CD4-positive, alpha-beta T cell (primary cell): Measurements from ENCODE around the gene PPP1R13B. TPM values are rescaled to one million over a fixed set of nuclear protein-coding genes. Genes with fewer than 3 reads are reported as not detected.
A peak's percentile ranks its signal among the peaks of the same experiment; 100 is the strongest.

Experiments used
- ATAC-seq: fragments of 200-7000 bp; cut with Tn5 transposase; one replicate; pipeline ENCODE4 v1.10.0; 2022; ENCODE audit warnings: mild to moderate bottlenecking; ENCODE audit not compliant: poor library complexity
- CTCF ChIA-PET: fragments of 350-600 bp; sonication (Branson Sonifier 250); formaldehyde crosslinking; loops from one replicate; lab custom pipeline; 2021; ENCODE audit warnings: antibody characterized with exemption, inconsistent platforms; lab: Charles Lee
- POLR2A ChIA-PET: fragments of 350-600 bp; sonication (Branson Sonifier 250); formaldehyde crosslinking; loops from one replicate; lab custom pipeline; 2021; ENCODE audit warnings: antibody characterized with exemption, inconsistent platforms; lab: Charles Lee
- DNase-seq, 14 experiments: peaks; one replicate each; pipeline ENCODE4 v3.0.0-alpha.2; 2013 to 2020; ENCODE audit warnings: mixed read lengths in 2 of 14
- H3K27ac ChIP-seq, 2 donors: one replicate each; pipeline versions ENCODE4 v1.5.1 to v1.7.0; 2013; ENCODE audit warnings: low read length in 2 of 2, low read depth in 1 of 2, mild to moderate bottlenecking in 1 of 2
- H3K27me3 ChIP-seq, 2 experiments: 1 replicate in 1 of 2; 2 replicates in 1 of 2; pipeline versions ENCODE4 v1.6.1 to v1.7.0; 2013; ENCODE audit warnings: low read length in 2 of 2, control low read depth in 1 of 2, mild to moderate bottlenecking in 1 of 2, moderate library complexity in 1 of 2; ENCODE audit not compliant: insufficient read depth in 2 of 2, control insufficient read depth in 1 of 2
- H3K36me3 ChIP-seq: one replicate; pipeline ENCODE4 v1.6.1; 2013; ENCODE audit warnings: low read length, control low read depth; ENCODE audit not compliant: insufficient read depth
- H3K4me1 ChIP-seq: one replicate; pipeline ENCODE4 v1.6.1; 2013; ENCODE audit warnings: low read length, control low read depth; ENCODE audit not compliant: insufficient read depth
- H3K4me3 ChIP-seq: one replicate; pipeline ENCODE4 v1.5.1; 2013; ENCODE audit warnings: mild to moderate bottlenecking, low read length, moderate library complexity
- H3K9me3 ChIP-seq, 2 experiments: 1 replicate in 1 of 2; 2 replicates in 1 of 2; pipeline versions ENCODE4 v1.6.1 to v1.7.0; 2013; ENCODE audit warnings: low read length in 2 of 2, mild to moderate bottlenecking in 2 of 2, control low read depth in 1 of 2, moderate library complexity in 1 of 2; ENCODE audit not compliant: control insufficient read depth in 1 of 2, insufficient read depth in 1 of 2
- H3K27ac Mint-ChIP-seq: one replicate; pipeline ENCODE4 v1.8.0; 2020; ENCODE audit warnings: mixed read lengths
- H3K27me3 Mint-ChIP-seq: one replicate; pipeline ENCODE4 v1.8.0; 2021; ENCODE audit warnings: mixed read lengths
- H3K36me3 Mint-ChIP-seq: one replicate; pipeline ENCODE4 v1.8.0; 2021; ENCODE audit warnings: low read depth, mixed read lengths
- H3K4me1 Mint-ChIP-seq: one replicate; pipeline ENCODE4 v1.8.0; 2021; ENCODE audit warnings: low read depth, mixed read lengths
- H3K4me3 Mint-ChIP-seq: one replicate; pipeline ENCODE4 v1.8.0; 2020; ENCODE audit warnings: mild to moderate bottlenecking, mixed read lengths
- H3K9me3 Mint-ChIP-seq: one replicate; pipeline ENCODE4 v1.8.0; 2020; ENCODE audit warnings: mixed read lengths
- intact Hi-C, 2 experiments: fragments of 100-400 bp; cut with DNase I in 1 of 2; cut with micrococcal nuclease in 1 of 2; formaldehyde crosslinking; loops; one replicate each; pipeline versions ENCODE4 v1.15.1 to v1.9.0; 2023 to 2025; cut with DNase I, micrococcal nuclease
- total RNA-seq, 174 experiments: library from RNA in 2 of 174; stranded (reverse) in 2 of 174; gene quantifications; one replicate each; pipeline ENCODE4 v1.2.3 and lab custom pipeline; 2021 to 2026
- TF ChIP-seq, protein P1 (sequence below): fragments of 200-600 bp; IDR thresholded peaks from one replicate; pipeline ENCODE4 v1.8.0; 2022; ENCODE audit warnings: antibody characterized with exemption, mild to moderate bottlenecking

PPP1R13B gene
- total RNA-seq, 2 experiments from 2014 or later, result 14.3 to 14.4 TPM

DNA sequence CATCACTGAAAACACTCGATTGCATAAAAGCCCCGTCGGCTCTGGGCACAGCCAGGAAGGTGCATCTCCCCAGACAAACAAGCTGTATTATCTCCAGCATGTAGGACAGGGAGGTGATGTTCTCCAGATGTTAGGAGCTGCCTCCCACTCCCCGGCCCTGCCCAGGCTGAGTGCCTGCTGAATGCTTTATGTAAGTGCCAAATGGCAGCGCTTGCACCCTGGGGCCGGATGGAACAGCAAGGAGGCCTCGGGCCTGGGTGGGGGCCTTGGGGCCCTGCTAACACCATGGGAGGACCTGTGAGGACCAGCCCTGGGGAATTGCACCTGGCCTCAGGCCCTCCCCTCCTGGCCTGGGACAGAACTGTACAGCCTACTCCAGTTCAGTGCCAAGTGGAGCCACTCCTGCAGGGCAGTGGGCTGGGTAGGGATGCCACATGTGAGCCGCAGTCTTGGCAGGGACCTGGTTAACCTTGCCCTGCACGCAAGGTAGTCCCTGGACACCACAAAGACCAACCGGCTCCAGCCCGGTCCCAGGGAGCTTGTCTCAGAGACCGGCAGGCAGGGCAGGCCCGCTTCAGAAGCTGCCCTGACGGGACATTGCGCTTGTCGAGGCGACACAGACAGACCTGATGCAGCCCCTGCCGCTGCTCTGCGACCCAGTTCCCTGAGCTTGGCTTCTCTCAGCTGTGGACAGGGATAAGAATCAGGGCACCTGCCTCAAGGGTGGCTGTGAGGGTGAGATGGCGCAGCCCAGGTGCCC, 35.3 kb upstream of the PPP1R13B start:
- H3K4me3 Mint-ChIP-seq, result no peak overlapping the region
- H3K27me3 Mint-ChIP-seq, result no peaks in the 10 kb centered on the region
- Histone ChIP-seq H3K27me3 (peaks cover 0 to 5% of the 10 kb centered on the region in 2 experiments), H3K36me3 (no peaks in the 10 kb centered on the region), H3K9me3 (no peaks in the 10 kb centered on the region), H3K4me3 (no peak overlapping the region), H3K4me1 (peaks cover 17% of the 10 kb centered on the region), H3K27ac (no peak overlapping the region)
- peaks cover 20% of the 10 kb centered on the region for H3K4me1 Mint-ChIP-seq
- no peak for ATAC-seq
- DNase-seq, result no peak
- ChIA-PET CTCF (no interaction called here), POLR2A (no interaction called here)
- no peak overlapping the region for H3K27ac Mint-ChIP-seq
- H3K9me3 Mint-ChIP-seq, result no peaks in the 10 kb centered on the region
- intact Hi-C loops, result no loop called here
- TF ChIP-seq, protein P1, sequence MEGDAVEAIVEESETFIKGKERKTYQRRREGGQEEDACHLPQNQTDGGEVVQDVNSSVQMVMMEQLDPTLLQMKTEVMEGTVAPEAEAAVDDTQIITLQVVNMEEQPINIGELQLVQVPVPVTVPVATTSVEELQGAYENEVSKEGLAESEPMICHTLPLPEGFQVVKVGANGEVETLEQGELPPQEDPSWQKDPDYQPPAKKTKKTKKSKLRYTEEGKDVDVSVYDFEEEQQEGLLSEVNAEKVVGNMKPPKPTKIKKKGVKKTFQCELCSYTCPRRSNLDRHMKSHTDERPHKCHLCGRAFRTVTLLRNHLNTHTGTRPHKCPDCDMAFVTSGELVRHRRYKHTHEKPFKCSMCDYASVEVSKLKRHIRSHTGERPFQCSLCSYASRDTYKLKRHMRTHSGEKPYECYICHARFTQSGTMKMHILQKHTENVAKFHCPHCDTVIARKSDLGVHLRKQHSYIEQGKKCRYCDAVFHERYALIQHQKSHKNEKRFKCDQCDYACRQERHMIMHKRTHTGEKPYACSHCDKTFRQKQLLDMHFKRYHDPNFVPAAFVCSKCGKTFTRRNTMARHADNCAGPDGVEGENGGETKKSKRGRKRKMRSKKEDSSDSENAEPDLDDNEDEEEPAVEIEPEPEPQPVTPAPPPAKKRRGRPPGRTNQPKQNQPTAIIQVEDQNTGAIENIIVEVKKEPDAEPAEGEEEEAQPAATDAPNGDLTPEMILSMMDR, result no peak
- no peaks in the 10 kb centered on the region for H3K36me3 Mint-ChIP-seq

DNA sequence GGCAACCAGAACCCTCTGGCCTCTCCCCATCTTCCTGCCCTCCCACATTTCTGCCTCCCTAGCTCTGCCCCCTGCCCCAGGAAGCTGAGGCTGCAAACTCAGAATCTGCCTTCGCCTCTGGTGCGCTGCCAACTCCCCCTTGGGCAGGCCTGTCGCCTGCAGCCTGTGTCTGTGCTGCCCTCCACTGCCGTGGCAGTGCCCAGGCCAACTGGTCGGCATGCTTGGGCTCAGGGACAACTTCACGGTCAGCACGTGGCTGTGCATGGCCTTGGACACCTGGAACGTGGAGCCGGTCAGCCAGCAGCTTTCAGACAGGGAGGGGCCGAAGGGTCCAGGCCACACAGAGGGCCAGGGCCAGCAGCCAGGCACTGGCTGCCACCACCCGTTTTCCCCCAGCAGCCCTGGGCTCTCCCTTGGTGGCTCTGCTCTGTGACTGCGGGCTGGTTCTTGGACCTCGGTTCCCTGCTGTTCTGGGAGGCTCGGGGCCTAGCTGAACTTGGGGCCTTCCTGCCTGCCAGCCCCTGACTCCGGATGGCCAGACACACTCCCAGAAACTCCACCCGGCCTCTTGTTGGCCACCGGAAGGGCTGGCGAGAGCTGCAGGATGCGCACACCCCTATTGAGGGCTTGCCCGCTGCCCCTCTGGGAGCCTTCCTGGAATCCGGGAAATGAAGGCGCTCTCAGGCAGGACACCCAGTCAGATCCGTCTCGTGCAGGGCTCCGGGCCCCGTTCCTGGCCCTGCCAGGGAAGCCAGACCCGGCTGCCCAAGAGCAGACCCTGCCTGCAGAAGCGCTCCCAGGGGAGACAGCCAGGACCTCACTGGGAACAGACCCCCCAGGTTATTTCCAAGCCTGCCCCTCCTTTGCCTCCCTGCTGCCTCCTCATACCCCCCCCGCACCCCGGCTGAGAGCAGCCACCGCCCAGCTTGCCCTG, 34.2 kb upstream of the PPP1R13B start:
- Histone ChIP-seq H3K4me3 (no peak overlapping the region), H3K36me3 (no peaks in the 10 kb centered on the region), H3K4me1 (peaks cover 17% of the 10 kb centered on the region), H3K27me3 (peaks cover 0 to 5% of the 10 kb centered on the region in 2 experiments), H3K9me3 (no peaks in the 10 kb centered on the region), H3K27ac (no peak overlapping the region)
- intact Hi-C loops, result no loop called here
- ATAC-seq (no peak), DNase-seq (no peak)
- POLR2A ChIA-PET, result no interaction called here
- H3K36me3 Mint-ChIP-seq, result no peaks in the 10 kb centered on the region
- H3K27ac Mint-ChIP-seq, result no peak overlapping the region
- H3K4me1 Mint-ChIP-seq, result peaks cover 20% of the 10 kb centered on the region
- no peak overlapping the region for H3K4me3 Mint-ChIP-seq
- no peaks in the 10 kb centered on the region for H3K9me3 Mint-ChIP-seq
- TF ChIP-seq, protein P1, result no peak
- CTCF ChIA-PET, result no interaction called here
- no peaks in the 10 kb centered on the region for H3K27me3 Mint-ChIP-seq

DNA sequence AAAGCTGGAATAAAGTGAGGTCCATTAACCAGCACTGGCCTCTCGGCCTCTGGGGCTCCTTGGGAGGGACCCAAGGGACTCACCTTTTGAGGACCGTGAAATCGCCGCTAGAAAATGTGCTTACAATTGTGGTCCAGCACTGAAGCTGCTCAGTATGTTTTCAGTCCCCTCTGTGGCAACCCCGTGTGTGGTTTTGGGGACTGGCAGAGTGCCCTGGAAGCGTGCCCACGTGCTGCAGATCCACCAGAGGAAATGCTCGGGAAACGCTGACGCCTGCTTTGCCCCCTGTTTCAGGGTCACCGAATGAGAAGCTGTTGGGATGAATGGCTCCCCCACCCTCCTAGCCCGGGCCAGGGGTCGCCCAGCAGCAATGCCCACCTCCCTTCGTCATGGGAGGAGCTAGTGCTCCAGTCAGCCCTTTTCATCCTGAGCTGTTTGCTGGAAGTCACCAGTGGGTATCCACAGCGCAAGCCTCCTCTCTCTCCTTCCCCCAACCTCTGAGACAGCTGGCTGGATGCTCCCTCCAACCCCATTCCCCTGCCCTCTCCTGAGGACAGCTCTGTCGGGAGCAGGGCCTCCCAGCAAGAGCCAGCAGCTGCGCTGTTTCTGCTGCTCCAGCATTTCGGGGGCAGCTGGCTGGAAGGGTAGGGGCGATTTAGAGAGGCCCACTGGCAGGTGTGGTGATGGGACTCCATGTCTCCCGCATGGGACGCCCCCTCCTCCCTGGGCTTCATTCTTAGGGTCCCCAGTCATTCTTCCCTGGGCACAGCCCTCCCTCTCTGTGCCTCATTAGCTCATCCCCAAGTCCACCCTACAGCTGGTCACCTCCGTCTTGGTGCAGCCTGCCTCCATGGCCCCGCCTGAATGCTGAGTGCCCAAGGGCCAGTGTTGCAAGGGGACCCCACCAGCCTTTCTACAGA, 33.2 kb upstream of the PPP1R13B start:
- Histone ChIP-seq H3K4me3 (peak overlapping the region; percentile 46), H3K27me3 (peaks cover 0 to 5% of the 10 kb centered on the region in 2 experiments), H3K36me3 (no peaks in the 10 kb centered on the region), H3K27ac (no peak overlapping the region), H3K9me3 (no peaks in the 10 kb centered on the region), H3K4me1 (peaks cover 17% of the 10 kb centered on the region)
- DNase-seq, result peak in 13 of 14 experiments; percentile 6 to 60 (median 33)
- ATAC-seq, result peak; percentile 67
- Mint-ChIP-seq H3K27me3 (no peaks in the 10 kb centered on the region), H3K4me1 (peaks cover 20% of the 10 kb centered on the region), H3K4me3 (peak overlapping the region; percentile 71), H3K36me3 (no peaks in the 10 kb centered on the region), H3K9me3 (no peaks in the 10 kb centered on the region), H3K27ac (no peak overlapping the region)
- ChIA-PET CTCF (no interaction called here), POLR2A (no interaction called here)
- TF ChIP-seq, protein P1, result no peak
- intact Hi-C loops, result no loop called here
